K562 (cell line): ENCODE results near the gene SLAMF6. TPM values are rescaled to one million over a fixed set of nuclear protein-coding genes. Genes with fewer than 3 reads are reported as not detected.

Experiments
- MYBL2 ChIP-seq, 2 experiments: fragments of 450-650 bp in 1 of 2; sonication (generic) in 1 of 2; formaldehyde crosslinking in 1 of 2; IDR thresholded peaks; 2 replicates each; pipeline versions ENCODE4 v1.6.1 to v1.8.1; 2017 to 2022; ENCODE audit warnings: borderline replicate concordance in 1 of 2, inconsistent platforms in 1 of 2, low read depth in 1 of 2, mild to moderate bottlenecking in 1 of 2, missing genetic modification reagents in 1 of 2, moderate library complexity in 1 of 2
- NR2F6 ChIP-seq: fragments of 450-650 bp; formaldehyde crosslinking; IDR thresholded peaks from 2 replicates; pipeline ENCODE4 v1.4.0; 2020; ENCODE audit warnings: mild to moderate bottlenecking
- SUPT5H ChIP-seq: fragments of 450-650 bp; IDR thresholded peaks from 2 replicates; pipeline ENCODE4 v1.6.1; 2016
- TEAD4 ChIP-seq, 2 experiments: sonication (generic) in 1 of 2; formaldehyde crosslinking in 1 of 2; IDR thresholded peaks; 2 replicates each; pipeline versions ENCODE4 v1.6.1 to v1.8.0; 2012 to 2022; ENCODE audit warnings: borderline replicate concordance in 1 of 2, inconsistent platforms in 1 of 2, low read length in 1 of 2, mild to moderate bottlenecking in 1 of 2, missing genetic modification reagents in 1 of 2
- U2AF1 ChIP-seq: fragments of 200-400 bp; formaldehyde crosslinking; optimal IDR thresholded peaks from 2 replicates; pipeline ENCODE3; 2017; ENCODE audit warnings: mild to moderate bottlenecking, low read depth, low read length, moderate library complexity
- XRCC5 ChIP-seq: fragments of 200-400 bp; formaldehyde crosslinking; IDR thresholded peaks from 2 replicates; pipeline ENCODE4 v1.6.1; 2017; ENCODE audit warnings: low read depth, mild to moderate bottlenecking, low read length
- ZNF583 ChIP-seq: fragments of 250-450 bp; sonication (Bioruptor Pico); IDR thresholded peaks from 2 replicates; pipeline ENCODE4 v1.4.0; 2020
- ZNF668 ChIP-seq: fragments of 250-450 bp; sonication (Bioruptor Pico); IDR thresholded peaks from 2 replicates; pipeline ENCODE4 v1.8.0; 2022; ENCODE audit warnings: mild to moderate bottlenecking, inconsistent platforms
- ZNF785 ChIP-seq: fragments of 250-450 bp; sonication (Bioruptor Pico); IDR thresholded peaks from 2 replicates; pipeline ENCODE4 v1.4.0; 2020; ENCODE audit warnings: mild to moderate bottlenecking
- polyA plus RNA-seq, 8 experiments: library from polyadenylated mRNA; depleted of rRNA in 4 of 8; stranded (reverse) in 5 of 8; unstranded in 3 of 8; fragments of >200 nt; fragmentation: Nextera tagmentation in 2 of 8; fragmentation: Illumina TruSeq in 1 of 8; extraction: Ambion mirVana in 2 of 8; extraction: Trizol in 1 of 8; gene quantifications; 2 replicates each; pipeline versions ENCODE4 v1.2.1 to v1.2.3, GENCODE V29; 2011 to 2014; ENCODE audit warnings: inconsistent platforms in 1 of 8, missing spikeins in 1 of 8
- total RNA-seq, 7 experiments: library from RNA; depleted of rRNA in 6 of 7; stranded (reverse); fragments of >200 nt in 6 of 7; fragmentation: Illumina TruSeq in 2 of 7; extraction: Trizol in 2 of 7; gene quantifications; 2 replicates each; pipeline versions ENCODE4 v1.2.1 to v1.2.3, GENCODE V29; 2011 to 2021; ENCODE audit warnings: low replicate concordance in 1 of 7
- TF ChIP-seq, protein P1 (sequence below): fragments of 450-650 bp; IDR thresholded peaks from 2 replicates; pipeline ENCODE4 v1.6.1; 2018; ENCODE audit warnings: mild to moderate bottlenecking, low read depth; ENCODE audit not compliant: partially characterized antibody
- TF ChIP-seq, protein P2 (sequence below): fragments of 250-450 bp; sonication (Bioruptor Pico); IDR thresholded peaks from 2 replicates; pipeline ENCODE4 v1.8.0; 2022; ENCODE audit warnings: moderate library complexity, mild to moderate bottlenecking, inconsistent platforms
- TF ChIP-seq, protein P3 (sequence below): sonication (generic); formaldehyde crosslinking; IDR thresholded peaks from 2 replicates; pipeline ENCODE4 v1.8.0; 2022; ENCODE audit warnings: missing genetic modification reagents, mild to moderate bottlenecking, moderate library complexity, borderline replicate concordance
- TF ChIP-seq, protein P4 (sequence below), 3 experiments: fragments of 200-800 bp in 1 of 3; fragments of 250-450 bp in 1 of 3; fragments of 450-650 bp in 1 of 3; sonication (Bioruptor Pico) in 1 of 3; sonication (Bioruptor generic) in 1 of 3; formaldehyde crosslinking in 1 of 3; IDR thresholded peaks; 2 replicates each; pipeline versions ENCODE4 v1.6.1 to v1.8.0; 2016 to 2022; ENCODE audit warnings: mild to moderate bottlenecking in 2 of 3, missing genetic modification characterization in 2 of 3, missing compliant biosample characterization in 1 of 3, moderate library complexity in 1 of 3
- TF ChIP-seq, protein P5 (sequence below): fragments of 250-450 bp; sonication (Bioruptor Pico); IDR thresholded peaks from 2 replicates; pipeline ENCODE4 v1.4.0; 2020; ENCODE audit warnings: mild to moderate bottlenecking, moderate library complexity

The SLAMF6 gene
- total and polyA plus RNA-seq, 9 of the 15 experiments (the other 6 are each of a cell fraction or from before 2014, with no cell fraction given), result 0.56 to 4.8 (median 1.1) TPM

DNA sequence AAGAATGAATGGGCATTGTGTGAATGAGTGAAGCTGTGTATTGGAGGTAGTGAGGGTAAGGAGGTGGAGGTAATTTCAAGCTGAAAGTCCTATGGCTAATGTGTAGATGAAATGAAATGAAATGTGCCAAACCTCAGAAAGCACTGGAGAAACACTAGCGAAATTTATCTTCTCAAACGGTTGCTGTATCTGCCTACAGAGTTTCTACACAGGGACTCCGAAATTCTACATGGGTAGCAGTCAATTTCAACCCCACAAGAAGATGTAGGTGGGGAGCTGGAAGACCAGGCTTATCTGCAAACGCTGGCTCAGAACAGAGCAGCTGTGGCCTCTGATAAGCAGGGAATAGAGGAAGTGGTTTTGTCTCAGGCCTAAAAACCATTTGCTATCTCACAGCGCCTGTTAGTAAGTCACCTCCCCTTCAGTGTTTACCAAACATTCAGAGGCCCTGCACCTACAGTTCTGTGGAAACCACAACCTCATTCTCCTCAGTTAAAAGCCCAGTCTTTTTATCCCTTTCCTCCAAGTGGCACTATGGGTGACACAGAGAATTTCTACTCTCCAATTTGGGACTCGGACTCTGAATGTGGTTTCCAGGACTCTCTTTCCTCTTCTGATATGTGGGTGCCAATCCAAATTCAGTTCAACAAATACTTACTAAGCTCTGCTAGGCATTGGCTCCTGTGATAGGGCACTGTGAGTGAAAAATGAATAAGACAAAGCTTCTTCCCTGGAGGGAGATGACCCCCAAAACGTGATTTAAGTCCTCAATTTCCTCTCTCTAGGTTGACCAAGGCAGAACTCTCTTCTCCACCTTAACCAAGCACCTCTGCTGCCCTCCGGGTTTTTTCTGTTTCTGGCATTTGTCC lies 17.2 kb upstream of the SLAMF6 start (continued):
- TF ChIP-seq, protein P1, sequence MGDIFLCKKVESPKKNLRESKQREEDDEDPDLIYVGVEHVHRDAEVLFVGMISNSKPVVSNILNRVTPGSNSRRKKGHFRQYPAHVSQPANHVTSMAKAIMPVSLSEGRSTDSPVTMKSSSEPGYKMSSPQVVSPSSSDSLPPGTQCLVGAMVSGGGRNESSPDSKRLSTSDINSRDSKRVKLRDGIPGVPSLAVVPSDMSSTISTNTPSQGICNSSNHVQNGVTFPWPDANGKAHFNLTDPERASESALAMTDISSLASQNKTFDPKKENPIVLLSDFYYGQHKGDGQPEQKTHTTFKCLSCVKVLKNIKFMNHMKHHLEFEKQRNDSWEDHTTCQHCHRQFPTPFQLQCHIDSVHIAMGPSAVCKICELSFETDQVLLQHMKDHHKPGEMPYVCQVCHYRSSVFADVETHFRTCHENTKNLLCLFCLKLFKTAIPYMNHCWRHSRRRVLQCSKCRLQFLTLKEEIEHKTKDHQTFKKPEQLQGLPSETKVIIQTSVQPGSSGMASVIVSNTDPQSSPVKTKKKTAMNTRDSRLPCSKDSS, result no peak
- TF ChIP-seq SUPT5H (peak; percentile 58; the same call in 1 of the 2 replicates), NR2F6 (CRISPR knock-in tag) (no peak), XRCC5 (no peak), ZNF583 (no peak), ZNF668 (CRISPR knock-in tag) (no peak), ZNF785 (no peak), U2AF1 (peak; percentile 43), TEAD4 (IDR thresholded peaks at IDR 0.05; ENCODE audit: low read length) (peak; percentile 100), TEAD4 (CRISPR knock-in tag; IDR thresholded peaks at IDR 0.05; ENCODE audit: borderline replicate concordance) (no peak), MYBL2 (IDR thresholded peaks at IDR 0.05; ENCODE audit: low read depth) (peak; percentile 59; the same call in 1 of the 2 replicates), MYBL2 (CRISPR knock-in tag; IDR thresholded peaks at IDR 0.05; ENCODE audit: borderline replicate concordance) (no peak)
- TF ChIP-seq, protein P2, sequence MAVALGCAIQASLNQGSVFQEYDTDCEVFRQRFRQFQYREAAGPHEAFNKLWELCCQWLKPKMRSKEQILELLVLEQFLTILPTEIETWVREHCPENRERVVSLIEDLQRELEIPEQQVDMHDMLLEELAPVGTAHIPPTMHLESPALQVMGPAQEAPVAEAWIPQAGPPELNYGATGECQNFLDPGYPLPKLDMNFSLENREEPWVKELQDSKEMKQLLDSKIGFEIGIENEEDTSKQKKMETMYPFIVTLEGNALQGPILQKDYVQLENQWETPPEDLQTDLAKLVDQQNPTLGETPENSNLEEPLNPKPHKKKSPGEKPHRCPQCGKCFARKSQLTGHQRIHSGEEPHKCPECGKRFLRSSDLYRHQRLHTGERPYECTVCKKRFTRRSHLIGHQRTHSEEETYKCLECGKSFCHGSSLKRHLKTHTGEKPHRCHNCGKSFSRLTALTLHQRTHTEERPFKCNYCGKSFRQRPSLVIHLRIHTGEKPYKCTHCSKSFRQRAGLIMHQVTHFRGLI, result 0 out of 2 replicates have a peak, but pooled peaks have one; percentile 17
- TF ChIP-seq, protein P3, sequence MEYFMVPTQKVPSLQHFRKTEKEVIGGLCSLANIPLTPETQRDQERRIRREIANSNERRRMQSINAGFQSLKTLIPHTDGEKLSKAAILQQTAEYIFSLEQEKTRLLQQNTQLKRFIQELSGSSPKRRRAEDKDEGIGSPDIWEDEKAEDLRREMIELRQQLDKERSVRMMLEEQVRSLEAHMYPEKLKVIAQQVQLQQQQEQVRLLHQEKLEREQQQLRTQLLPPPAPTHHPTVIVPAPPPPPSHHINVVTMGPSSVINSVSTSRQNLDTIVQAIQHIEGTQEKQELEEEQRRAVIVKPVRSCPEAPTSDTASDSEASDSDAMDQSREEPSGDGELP (CRISPR knock-in tag), result peak; percentile 85
- TF ChIP-seq, protein P4, sequence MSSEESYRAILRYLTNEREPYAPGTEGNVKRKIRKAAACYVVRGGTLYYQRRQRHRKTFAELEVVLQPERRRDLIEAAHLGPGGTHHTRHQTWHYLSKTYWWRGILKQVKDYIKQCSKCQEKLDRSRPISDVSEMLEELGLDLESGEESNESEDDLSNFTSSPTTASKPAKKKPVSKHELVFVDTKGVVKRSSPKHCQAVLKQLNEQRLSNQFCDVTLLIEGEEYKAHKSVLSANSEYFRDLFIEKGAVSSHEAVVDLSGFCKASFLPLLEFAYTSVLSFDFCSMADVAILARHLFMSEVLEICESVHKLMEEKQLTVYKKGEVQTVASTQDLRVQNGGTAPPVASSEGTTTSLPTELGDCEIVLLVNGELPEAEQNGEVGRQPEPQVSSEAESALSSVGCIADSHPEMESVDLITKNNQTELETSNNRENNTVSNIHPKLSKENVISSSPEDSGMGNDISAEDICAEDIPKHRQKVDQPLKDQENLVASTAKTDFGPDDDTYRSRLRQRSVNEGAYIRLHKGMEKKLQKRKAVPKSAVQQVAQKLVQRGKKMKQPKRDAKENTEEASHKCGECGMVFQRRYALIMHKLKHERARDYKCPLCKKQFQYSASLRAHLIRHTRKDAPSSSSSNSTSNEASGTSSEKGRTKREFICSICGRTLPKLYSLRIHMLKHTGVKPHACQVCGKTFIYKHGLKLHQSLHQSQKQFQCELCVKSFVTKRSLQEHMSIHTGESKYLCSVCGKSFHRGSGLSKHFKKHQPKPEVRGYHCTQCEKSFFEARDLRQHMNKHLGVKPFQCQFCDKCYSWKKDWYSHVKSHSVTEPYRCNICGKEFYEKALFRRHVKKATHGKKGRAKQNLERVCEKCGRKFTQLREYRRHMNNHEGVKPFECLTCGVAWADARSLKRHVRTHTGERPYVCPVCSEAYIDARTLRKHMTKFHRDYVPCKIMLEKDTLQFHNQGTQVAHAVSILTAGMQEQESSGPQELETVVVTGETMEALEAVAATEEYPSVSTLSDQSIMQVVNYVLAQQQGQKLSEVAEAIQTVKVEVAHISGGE (CRISPR knock-in tag; IDR thresholded peaks at IDR 0.05), result peak in 1 of 3 experiments; percentile 74; a peak in 1 of 6 replicates
- TF ChIP-seq, protein P5, sequence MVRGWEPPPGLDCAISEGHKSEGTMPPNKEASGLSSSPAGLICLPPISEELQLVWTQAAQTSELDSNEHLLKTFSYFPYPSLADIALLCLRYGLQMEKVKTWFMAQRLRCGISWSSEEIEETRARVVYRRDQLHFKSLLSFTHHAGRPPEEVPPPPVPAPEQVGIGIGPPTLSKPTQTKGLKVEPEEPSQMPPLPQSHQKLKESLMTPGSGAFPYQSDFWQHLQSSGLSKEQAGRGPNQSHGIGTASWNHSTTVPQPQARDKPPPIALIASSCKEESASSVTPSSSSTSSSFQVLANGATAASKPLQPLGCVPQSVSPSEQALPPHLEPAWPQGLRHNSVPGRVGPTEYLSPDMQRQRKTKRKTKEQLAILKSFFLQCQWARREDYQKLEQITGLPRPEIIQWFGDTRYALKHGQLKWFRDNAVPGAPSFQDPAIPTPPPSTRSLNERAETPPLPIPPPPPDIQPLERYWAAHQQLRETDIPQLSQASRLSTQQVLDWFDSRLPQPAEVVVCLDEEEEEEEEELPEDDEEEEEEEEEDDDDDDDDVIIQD (CRISPR knock-in tag), result no peak
